HCT116 (cell line): ENCODE measurements around the gene RAC2. TPM values are rescaled to one million over a fixed set of nuclear protein-coding genes. Genes with fewer than 3 reads are reported as not detected.

ENCODE experiments used
- ATAC-seq: fragments of 200-7000 bp; cut with Tn5 transposase; 2 replicates; pipeline ENCODE4 v1.9.1; 2020; ENCODE audit warnings: mild to moderate bottlenecking, moderate library complexity
- BruUV-seq: library from RNA; stranded (reverse); fragments of 400-500 nt; replicated peaks from 2 replicates; lab custom pipeline; 2021; lab: Mats Ljungman, UMichigan
- CTCF ChIA-PET: fragments of 300-600 bp; sonication (Branson Sonifier 250); formaldehyde crosslinking; loops from one replicate; lab custom pipeline; 2021; ENCODE audit warnings: antibody characterized with exemption; lab: Charles Lee
- POLR2A ChIA-PET: fragments of 300-600, 350-600 bp; sonication (Branson Sonifier 250); formaldehyde crosslinking; loops from one replicate; lab custom pipeline; 2021; ENCODE audit warnings: antibody characterized with exemption; lab: Charles Lee
- RAD21 ChIA-PET, 2 experiments: fragments of 300-600 bp; sonication (Branson Sonifier 250); formaldehyde crosslinking; loops; one replicate each; lab custom pipeline; 2023; ENCODE audit warnings: low total read pairs in 2 of 2; ENCODE audit not compliant: uncharacterized antibody in 2 of 2, unreplicated experiment in 2 of 2, low non-redundant PET in 1 of 2; lab: Charles Lee
- DNase-seq: peaks from one replicate; pipeline ENCODE4 v3.0.0-alpha.2; 2010; ENCODE audit warnings: low read depth, low spot score
- H2AFZ ChIP-seq: fragments of 200-600 bp; shearing (Covaris generic), sonication (generic); 2 replicates; pipeline ENCODE4 v1.6.1; 2017; ENCODE audit warnings: low read depth, mixed run types, mixed read lengths, antibody characterized with exemption, low read length; ENCODE audit not compliant: poor library complexity, severe bottlenecking
- H3K27ac ChIP-seq: 2 replicates; pipeline ENCODE4 v1.5.1; 2012; ENCODE audit warnings: low read depth, low read length
- H3K27me3 ChIP-seq: fragments of 200-600 bp; sonication (generic); 2 replicates; pipeline ENCODE4 v1.6.1; 2016; ENCODE audit warnings: mixed run types, low read length, mixed read lengths; ENCODE audit not compliant: insufficient read depth
- H3K36me3 ChIP-seq, 2 experiments: fragments of 200-500 bp in 1 of 2; fragments of 200-600 bp in 1 of 2; sonication (Bioruptor generic) in 1 of 2; sonication (generic) in 1 of 2; 2 replicates each; pipeline versions ENCODE4 v1.5.1 to v1.6.1; 2014 to 2016; ENCODE audit warnings: low read length in 2 of 2, inconsistent platforms in 1 of 2, mixed read lengths in 1 of 2, mixed run types in 1 of 2; ENCODE audit not compliant: insufficient read depth in 2 of 2, control insufficient read depth in 1 of 2
- H3K4me1 ChIP-seq, 2 experiments: fragments of 200-600 bp in 1 of 2; sonication (generic) in 1 of 2; 2 replicates each; pipeline versions ENCODE4 v1.5.1 to v1.6.1; 2012 to 2017; ENCODE audit warnings: low read length in 2 of 2, inconsistent platforms in 1 of 2, mild to moderate bottlenecking in 1 of 2, mixed read lengths in 1 of 2, mixed run types in 1 of 2, moderate library complexity in 1 of 2; ENCODE audit not compliant: insufficient read depth in 2 of 2, control insufficient read depth in 1 of 2
- H3K4me2 ChIP-seq: fragments of 200-600 bp; sonication (generic); 2 replicates; pipeline ENCODE4 v1.6.1; 2017; ENCODE audit warnings: mixed run types, low read length, mixed read lengths
- H3K4me3 ChIP-seq, 2 experiments: fragments of 200-600 bp in 1 of 2; sonication (generic) in 1 of 2; replicated peaks in 1 of 2; 2 replicates each; pipeline ENCODE4 v1.5.1; 2011 to 2016; ENCODE audit warnings: low read length in 2 of 2, control low read depth in 1 of 2, low read depth in 1 of 2, mild to moderate bottlenecking in 1 of 2, mixed read lengths in 1 of 2, mixed run types in 1 of 2
- H3K79me2 ChIP-seq: fragments of 200-600 bp; sonication (generic); 2 replicates; pipeline ENCODE4 v1.6.1; 2017; ENCODE audit warnings: mild to moderate bottlenecking, mixed run types, low read length, moderate library complexity, mixed read lengths; ENCODE audit not compliant: insufficient read depth
- H3K9ac ChIP-seq: fragments of 200-600 bp; sonication (generic); 2 replicates; pipeline ENCODE4 v1.6.1; 2016; ENCODE audit warnings: low read length, mixed read lengths
- H3K9me2 ChIP-seq: fragments of 200-600 bp; sonication (generic), shearing (Covaris generic); 2 replicates; pipeline ENCODE4 v1.6.1; 2017; ENCODE audit warnings: mixed run types, mild to moderate bottlenecking, moderate library complexity; ENCODE audit not compliant: insufficient read depth
- H3K9me3 ChIP-seq, 2 experiments: fragments of 200-500 bp in 1 of 2; fragments of 200-600 bp in 1 of 2; sonication (Bioruptor generic) in 1 of 2; sonication (generic) in 1 of 2; 2 replicates each; pipeline ENCODE4 v1.6.1; 2014 to 2017; ENCODE audit warnings: low read length in 2 of 2, mixed read lengths in 2 of 2, inconsistent platforms in 1 of 2, low read depth in 1 of 2, mild to moderate bottlenecking in 1 of 2, mixed run types in 1 of 2, moderate library complexity in 1 of 2; ENCODE audit not compliant: control insufficient read depth in 1 of 2, insufficient read depth in 1 of 2
- H4K20me1 ChIP-seq: fragments of 200-600 bp; sonication (generic), shearing (Covaris generic); 2 replicates; pipeline ENCODE4 v1.6.1; 2017; ENCODE audit warnings: mixed run types, mild to moderate bottlenecking, moderate library complexity; ENCODE audit not compliant: insufficient read depth
- ATF3 ChIP-seq: IDR thresholded peaks from 2 replicates; pipeline ENCODE4 v1.6.1; 2012
- CEBPB ChIP-seq: IDR thresholded peaks from 2 replicates; pipeline ENCODE4 v1.6.1; 2012; ENCODE audit warnings: low read depth
- ELF1 ChIP-seq: IDR thresholded peaks from 2 replicates; pipeline ENCODE4 v1.6.1; 2012; ENCODE audit warnings: low read depth, borderline replicate concordance
- FOSL1 ChIP-seq: IDR thresholded peaks from 2 replicates; pipeline ENCODE4 v1.6.1; 2012; ENCODE audit warnings: low read depth
- JUND ChIP-seq: IDR thresholded peaks from 2 replicates; pipeline ENCODE4 v1.6.1; 2012
- MAX ChIP-seq: IDR thresholded peaks from 2 replicates; pipeline ENCODE4 v1.6.1; 2012
- POLR2AphosphoS5 ChIP-seq: IDR thresholded peaks from 2 replicates; pipeline ENCODE4 v1.6.1; 2011; ENCODE audit warnings: mild to moderate bottlenecking, low read depth, low read length, moderate library complexity
- SP1 ChIP-seq: IDR thresholded peaks from 2 replicates; pipeline ENCODE4 v1.6.1; 2012; ENCODE audit warnings: low read depth
- intact Hi-C: fragments of 100-400 bp; cut with micrococcal nuclease; formaldehyde crosslinking; loops from 2 replicates; pipeline ENCODE4 v1.10.0; 2022
- total RNA-seq: library from RNA; stranded (reverse); gene quantifications from one replicate; pipeline ENCODE4 v1.2.1, GENCODE V29; 2021; ENCODE audit not compliant: unreplicated experiment

Gene RAC2
- total RNA-seq, 1 experiment from 2014 or later: 62.0 TPM

- ATAC-seq (peak; percentile 48), DNase-seq (no peak)
- H3K79me2 ChIP-seq: no peaks in the 10 kb centered on the region
- ChIA-PET CTCF (interaction anchor here (5.7 kb wide), 1 partner anchor 13 kb away, joined by 44 read pairs; no protein-coding TSS in a partner anchor), RAD21 (no interaction called here)
- intact Hi-C loops: no loop called here
- peak overlapping the region; percentile 60 for H3K4me2 ChIP-seq
- no peaks in the 10 kb centered on the region for H3K9me3 ChIP-seq
- H3K4me1 ChIP-seq: peaks cover 30 to 73% of the 10 kb centered on the region in 2 experiments
- H3K27me3 ChIP-seq: no peaks in the 10 kb centered on the region
- H3K9me2 ChIP-seq: no peaks in the 10 kb centered on the region
- H2AFZ ChIP-seq: no peak overlapping the region
- no TSS peak for BruUV-seq
- TF ChIP-seq JUND: peak; percentile 56; the same call in 1 of the 2 replicates
- peak; percentile 50; the same call in 1 of the 2 replicates for TF ChIP-seq FOSL1
- TF ChIP-seq CEBPB: no peak
- TF ChIP-seq POLR2AphosphoS5: no peak
- TF ChIP-seq MAX: peak; percentile 23; the same call in 1 of the 2 replicates
- no peak for TF ChIP-seq ATF3
- no peak for TF ChIP-seq ELF1
- TF ChIP-seq SP1: peak; percentile 68
- TF ChIP-seq, all 23 proteins: peak for 4
- Histone ChIP-seq H3K4me3 (no peak overlapping the region), H3K9ac (peak overlapping the region; percentile 36), H3K27ac (peak overlapping the region; percentile 25; the same call in 1 of the 2 replicates), H4K20me1 (no peaks in the 10 kb centered on the region), H3K36me3 (no peaks in the 10 kb centered on the region)
- POLR2A ChIA-PET: no interaction called here
Measured at GRCh38 chr22:37273126-37273845, 29.2 kb upstream of the RAC2 start.
